ENCODE measurements around the gene MRTFA. TPM values are rescaled to one million over a fixed set of nuclear protein-coding genes. Genes with fewer than 3 reads are reported as not detected.

Gene MRTFA
- total and polyA plus RNA-seq, 9 of the 15 experiments (the other 6 are each of a cell fraction or from before 2014, with no cell fraction given): 0.84 to 21.1 (median 3.7) TPM

- no peak for TF ChIP-seq ZNF609 (CRISPR knock-in tag; IDR thresholded peaks at IDR 0.05; ENCODE audit: borderline replicate concordance)
- TF ChIP-seq ZBTB1 (CRISPR knock-in tag; IDR thresholded peaks at IDR 0.05; ENCODE audit: borderline replicate concordance, low read depth): no peak
- TF ChIP-seq ZNF280A (IDR thresholded peaks at IDR 0.05; ENCODE audit: low read depth, partially characterized antibody): no peak
- 0 out of 4 replicates have a peak, but pooled peaks of 1 of the 2 experiments have one; percentile 52 for TF ChIP-seq TRIM24 (IDR thresholded peaks at IDR 0.05)
- no peak for TF ChIP-seq FOS (IDR thresholded peaks at IDR 0.05; ENCODE audit: extremely low read depth, insufficient read length)
- no peak for TF ChIP-seq E4F1 (CRISPR knock-in tag; IDR thresholded peaks at IDR 0.05; ENCODE audit: borderline replicate concordance)
- TF ChIP-seq CTCFL (IDR thresholded peaks at IDR 0.05; ENCODE audit: borderline replicate concordance, insufficient read depth, low read depth, low read length, poor library complexity, severe bottlenecking): no peak
- TF ChIP-seq NELFE (IDR thresholded peaks at IDR 0.05; ENCODE audit: insufficient read depth, insufficient read length): no peak
- no peak for TF ChIP-seq NONO (IDR thresholded peaks at IDR 0.05; ENCODE audit: low read depth in 2 of 2, low read length in 1 of 2)
- TF ChIP-seq ZNF280B (CRISPR knock-in tag; IDR thresholded peaks at IDR 0.05): no peak
- no peak for TF ChIP-seq HCFC1 (IDR thresholded peaks at IDR 0.05; ENCODE audit: low read depth, low read length)
- no peak for TF ChIP-seq SPI1 (IDR thresholded peaks at IDR 0.05; ENCODE audit: borderline replicate concordance, low read depth, low read length)
- no peak for TF ChIP-seq TARDBP (IDR thresholded peaks at IDR 0.05)
- no peak for TF ChIP-seq DACH1 (IDR thresholded peaks at IDR 0.05; ENCODE audit: partially characterized antibody)
- TF ChIP-seq ZKSCAN3 (CRISPR knock-in tag; IDR thresholded peaks at IDR 0.05): no peak
- no peak for TF ChIP-seq ZNF121 (CRISPR knock-in tag; conservative IDR thresholded peaks at IDR 0.05)
Measured at GRCh38 chr22:40552070-40552469, 84.4 kb downstream of the MRTFA start (continued).
